Measurements from ENCODE around the gene NUP107.

The NUP107 gene

GRCh38 chr12:68776976-68777610 is 90.3 kb downstream of the NUP107 start:
- no peak for DNase-seq

- DNase-seq = no peak
Measured at GRCh38 chr12:68779280-68779679, 92.5 kb downstream of the NUP107 start.

GRCh38 chr12:68780731-68781130 is 94.0 kb downstream of the NUP107 start:
- no peak for DNase-seq

- no peak for DNase-seq
Measured at GRCh38 chr12:68781728-68782127, 95.0 kb downstream of the NUP107 start.

GRCh38 chr12:68784015-68784414 is 97.2 kb downstream of the NUP107 start:
- no peak for DNase-seq

GRCh38 chr12:68785358-68785757 is 98.6 kb downstream of the NUP107 start:
- no peak for DNase-seq

GRCh38 chr12:68785823-68786222 is 99.0 kb downstream of the NUP107 start:
- DNase-seq = no peak

GRCh38 chr12:68786929-68787328 is 100.2 kb downstream of the NUP107 start:
- DNase-seq = no peak

- DNase-seq = no peak
Measured at GRCh38 chr12:68788554-68789143, 101.9 kb downstream of the NUP107 start.

- DNase-seq = no peak
Measured at GRCh38 chr12:68789144-68789878, 102.5 kb downstream of the NUP107 start.

- no peak for DNase-seq
Measured at GRCh38 chr12:68790081-68790951, 103.5 kb downstream of the NUP107 start.

GRCh38 chr12:68790952-68791234 is 104.1 kb downstream of the NUP107 start:
- no peak for DNase-seq

GRCh38 chr12:68791897-68792481 is 105.2 kb downstream of the NUP107 start:
- no peak for DNase-seq

GRCh38 chr12:68792952-68793351 is 106.2 kb downstream of the NUP107 start:
- DNase-seq = no peak

GRCh38 chr12:68793436-68793835 is 106.7 kb downstream of the NUP107 start:
- no peak for DNase-seq

GRCh38 chr12:68793975-68794652 is 107.3 kb downstream of the NUP107 start:
- no peak for DNase-seq

- no peak for DNase-seq
Measured at GRCh38 chr12:68794653-68795251, 108.0 kb downstream of the NUP107 start.

Data from NCI-H2029 (cell line).